Esophagus (tissue), 2 donors: ENCODE data around the gene RIMKLB. TPM values are rescaled to one million over a fixed set of nuclear protein-coding genes. Genes with fewer than 3 reads are reported as not detected.

Experiments
- H3K27ac ChIP-seq, 2 donors: one replicate each; pipeline ENCODE4 v1.5.1; 2013; ENCODE audit warnings: low read depth in 2 of 2, mild to moderate bottlenecking in 2 of 2, inconsistent platforms in 1 of 2, low read length in 1 of 2, moderate library complexity in 1 of 2
- H3K27me3 ChIP-seq, 2 donors: one replicate each; pipeline ENCODE4 v1.6.1; 2013; ENCODE audit warnings: low read length in 2 of 2, control low read depth in 1 of 2, mild to moderate bottlenecking in 1 of 2; ENCODE audit not compliant: insufficient read depth in 2 of 2, control insufficient read depth in 1 of 2
- H3K36me3 ChIP-seq, 2 donors: one replicate each; pipeline ENCODE4 v1.6.1; 2013; ENCODE audit warnings: low read length in 1 of 2; ENCODE audit not compliant: control insufficient read depth in 2 of 2, insufficient read depth in 2 of 2
- H3K4me1 ChIP-seq, 2 donors: one replicate each; pipeline ENCODE4 v1.6.1; 2013; ENCODE audit warnings: low read length in 1 of 2; ENCODE audit not compliant: control insufficient read depth in 2 of 2, insufficient read depth in 2 of 2
- H3K4me3 ChIP-seq, 2 donors: one replicate each; pipeline ENCODE4 v1.5.1; 2013; ENCODE audit warnings: low read length in 2 of 2, mild to moderate bottlenecking in 2 of 2, low read depth in 1 of 2, moderate library complexity in 1 of 2
- H3K9me3 ChIP-seq, 2 donors: one replicate each; pipeline ENCODE4 v1.6.1; 2013; ENCODE audit warnings: mild to moderate bottlenecking in 2 of 2, low read depth in 1 of 2, low read length in 1 of 2, moderate library complexity in 1 of 2; ENCODE audit not compliant: control insufficient read depth in 2 of 2, insufficient read depth in 1 of 2
- WGBS, 2 donors: extraction: QIAGEN DNeasy Blood & Tissue Kit; methylation state at CpG; one replicate each; pipeline ENCODE4 v1.1.7; 2013; 5-methylcytosine and 5-hydroxymethylcytosine counted together
- polyA plus RNA-seq, 2 donors: library from polyadenylated mRNA; stranded (reverse); fragments of 200-250 nt; gene quantifications; one replicate each; pipeline ENCODE4 v1.2.3, GENCODE V29; 2013
- donor health status: healthy with polysubstance abuse.
- donor health status: Bipolar disorder and iron deficiency.

The RIMKLB gene
- polyA plus RNA-seq, 2 donors, result 11.2 to 22.5 TPM

GRCh38 chr12:8831116-8831515 is 133.3 kb downstream of the RIMKLB start:
- Histone ChIP-seq H3K4me3 (no peak overlapping the region), H3K9me3 (no peaks in the 10 kb centered on the region), H3K4me1 (peaks cover 0 to 10% of the 10 kb centered on the region in 2 donors), H3K36me3 (peaks cover 0 to 8% of the 10 kb centered on the region in 2 donors), H3K27ac (no peak overlapping the region), H3K27me3 (no peaks in the 10 kb centered on the region)
- 86 to 87% methylated on average over 9 of the region's 9 CpGs for WGBS, 2 donors

- WGBS, 2 donors, result 72 to 86% methylated on average over 6 of the region's 6 CpGs
- H3K36me3 ChIP-seq, result peaks cover 0 to 8% of the 10 kb centered on the region in 2 donors
- H3K4me3 ChIP-seq, result no peak overlapping the region
- peaks cover 0 to 10% of the 10 kb centered on the region in 2 donors for H3K4me1 ChIP-seq
- H3K27ac ChIP-seq, result no peak overlapping the region
- no peaks in the 10 kb centered on the region for H3K27me3 ChIP-seq
- no peaks in the 10 kb centered on the region for H3K9me3 ChIP-seq
Observed at GRCh38 chr12:8832500-8832899, 134.7 kb downstream of the RIMKLB start.

Other genes with a start within 250 kb of the RIMKLB start
- not detected for gene CLEC6A, start 242.0 kb upstream of the RIMKLB start, polyA plus RNA-seq
- under 1 TPM in 1 of 2 donors, not detected in 1; 0.02 TPM for gene CLEC4D, start 184.5 kb upstream of the RIMKLB start, polyA plus RNA-seq
- under 1 TPM; 0.26 to 0.37 TPM for gene CLEC4E, start 157.1 kb upstream of the RIMKLB start, polyA plus RNA-seq
- not detected for gene AICDA, start 85.1 kb upstream of the RIMKLB start, polyA plus RNA-seq
- gene MFAP5, start 35.2 kb upstream of the RIMKLB start, polyA plus RNA-seq, result 1 to 10 TPM; 3.5 to 4.5 TPM
- 100 to 1,000 TPM; 477 to 614 TPM for gene A2ML1, start 124.6 kb downstream of the RIMKLB start, polyA plus RNA-seq
- 10 to 100 TPM; 12.0 to 24.4 TPM for gene PHC1, start 216.5 kb downstream of the RIMKLB start, polyA plus RNA-seq